ENCODE measurements around the gene NADK2. TPM values are rescaled to one million over a fixed set of nuclear protein-coding genes. Genes with fewer than 3 reads are reported as not detected.

NADK2 gene
- total RNA-seq, 1 experiment from 2014 or later, result 23.7 TPM

DNA sequence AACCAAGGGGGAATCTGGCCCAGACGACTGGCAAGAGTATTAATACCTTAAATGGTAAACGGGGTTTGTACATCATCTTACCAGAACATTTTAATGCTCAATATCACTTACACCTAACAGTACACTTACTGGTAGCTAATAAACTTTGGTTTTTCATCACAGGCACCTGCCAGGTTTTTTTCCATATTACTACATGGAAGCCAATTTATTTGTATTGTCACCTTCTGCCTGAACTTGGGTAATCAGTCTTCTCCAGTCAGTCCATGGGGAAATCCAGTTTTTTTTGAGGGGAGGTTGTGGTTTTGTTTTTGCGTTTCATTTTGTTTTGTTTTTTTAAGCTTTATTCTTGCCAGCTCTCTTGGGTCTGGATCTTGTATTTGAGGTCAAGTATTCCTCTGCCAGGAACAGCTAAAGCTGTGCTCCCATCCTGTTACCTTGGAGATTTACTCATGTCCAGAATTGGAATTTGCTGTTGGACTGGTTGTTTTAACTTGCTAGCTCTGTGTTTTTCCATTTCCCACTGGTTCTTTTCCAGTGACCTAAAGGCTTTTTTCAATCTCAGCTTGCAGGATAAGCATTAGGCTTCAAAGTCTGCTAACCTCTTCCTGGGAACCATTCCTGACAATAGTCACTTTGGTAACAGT lies 11.1 kb upstream of the NADK2 start:
- no peak for DNase-seq (ENCODE audit: low read depth)
- in situ Hi-C loops (cut with HindIII; ENCODE audit: low pct_unique_long_range_greater_than_20kb, low sequenced_read_pairs), result no loop called here

- in situ Hi-C loops (cut with HindIII; ENCODE audit: low pct_unique_long_range_greater_than_20kb, low sequenced_read_pairs), result no loop called here
- no peak for DNase-seq (ENCODE audit: low read depth)
Measured at GRCh38 chr5:36251218-36251617, 9.5 kb upstream of the NADK2 start.

- no peak for DNase-seq (ENCODE audit: low read depth)
- in situ Hi-C loops (cut with HindIII; ENCODE audit: low pct_unique_long_range_greater_than_20kb, low sequenced_read_pairs), result no loop called here
Measured at GRCh38 chr5:36250427-36250826, 8.7 kb upstream of the NADK2 start.

DNA sequence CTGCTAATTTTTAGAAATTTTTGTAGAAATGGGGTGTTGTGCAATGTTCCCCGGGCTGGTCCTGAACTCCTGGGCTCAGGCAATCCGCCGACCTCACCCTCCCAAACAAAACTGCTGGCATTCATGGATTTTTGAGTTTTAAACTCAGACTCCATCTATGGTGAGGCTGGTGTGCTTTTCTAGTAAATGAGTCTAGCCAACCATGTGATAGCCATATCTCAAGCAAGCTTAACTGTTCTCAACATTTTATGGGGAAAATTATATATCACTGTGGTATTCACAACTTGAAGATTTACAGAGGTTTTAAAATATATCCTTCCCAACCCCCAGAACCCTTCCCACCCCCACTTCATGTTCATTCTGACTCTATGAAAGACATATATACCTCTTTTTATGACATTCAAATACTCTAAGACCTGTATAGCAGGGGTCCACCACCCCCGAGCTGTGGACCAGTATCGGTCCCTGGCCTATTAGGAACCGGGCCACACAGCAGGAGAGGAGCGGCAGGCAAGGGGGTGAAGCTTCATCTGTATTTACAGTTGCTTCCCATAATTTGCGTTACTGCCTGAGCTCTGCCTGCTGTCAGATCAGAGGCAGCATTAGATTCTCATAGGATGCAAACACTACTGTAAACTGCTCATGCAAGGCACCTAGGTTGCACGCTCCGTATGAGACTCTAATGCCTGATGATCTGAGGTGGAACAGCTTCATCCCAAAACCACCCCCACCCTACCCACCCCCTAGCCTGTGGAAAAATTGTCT lies 4.5 kb upstream of the NADK2 start:
- in situ Hi-C loops (cut with HindIII; ENCODE audit: low pct_unique_long_range_greater_than_20kb, low sequenced_read_pairs), result no loop called here
- no peak for DNase-seq (ENCODE audit: low read depth)

DNA sequence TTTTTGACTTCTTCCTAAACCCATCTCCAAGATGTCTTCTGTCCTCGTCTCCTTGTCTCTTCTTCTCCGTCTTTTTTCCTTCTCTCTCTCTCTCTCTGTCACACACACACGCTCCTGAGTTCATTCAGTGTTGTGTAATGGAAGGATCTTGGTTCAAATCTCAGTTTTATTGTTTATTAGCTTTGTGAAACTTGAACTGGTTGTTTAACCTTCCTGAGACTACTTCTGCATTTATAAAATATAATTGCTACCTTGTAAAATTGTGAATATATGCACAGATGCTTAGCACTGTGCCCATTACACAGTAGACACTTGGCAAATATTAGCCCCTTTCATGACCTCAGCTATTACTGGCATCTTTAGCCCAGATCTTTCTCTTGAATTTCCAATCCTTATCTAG lies 2.4 kb upstream of the NADK2 start:
- no peak for DNase-seq (ENCODE audit: low read depth)
- in situ Hi-C loops (cut with HindIII; ENCODE audit: low pct_unique_long_range_greater_than_20kb, low sequenced_read_pairs), result no loop called here

DNA sequence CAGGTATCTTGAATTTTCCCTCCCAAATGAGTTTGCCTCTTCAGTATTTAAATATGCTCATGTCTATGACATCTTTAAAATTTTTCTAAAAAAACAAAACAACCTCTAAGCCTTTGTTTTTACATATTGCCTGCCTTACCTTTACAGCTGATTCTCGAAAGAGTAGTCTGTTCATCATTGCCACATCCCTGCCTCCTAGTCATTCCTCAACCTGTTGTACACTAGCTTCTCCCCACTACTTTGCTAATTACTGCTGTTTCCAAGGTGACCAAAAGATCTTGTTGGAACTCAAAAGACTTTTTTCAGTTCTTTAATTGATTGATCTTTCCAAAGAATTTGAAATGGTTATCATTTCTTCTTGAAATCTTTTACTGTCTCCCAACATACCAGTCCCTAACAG lies 1.9 kb upstream of the NADK2 start:
- in situ Hi-C loops (cut with HindIII; ENCODE audit: low pct_unique_long_range_greater_than_20kb, low sequenced_read_pairs), result no loop called here

DNA sequence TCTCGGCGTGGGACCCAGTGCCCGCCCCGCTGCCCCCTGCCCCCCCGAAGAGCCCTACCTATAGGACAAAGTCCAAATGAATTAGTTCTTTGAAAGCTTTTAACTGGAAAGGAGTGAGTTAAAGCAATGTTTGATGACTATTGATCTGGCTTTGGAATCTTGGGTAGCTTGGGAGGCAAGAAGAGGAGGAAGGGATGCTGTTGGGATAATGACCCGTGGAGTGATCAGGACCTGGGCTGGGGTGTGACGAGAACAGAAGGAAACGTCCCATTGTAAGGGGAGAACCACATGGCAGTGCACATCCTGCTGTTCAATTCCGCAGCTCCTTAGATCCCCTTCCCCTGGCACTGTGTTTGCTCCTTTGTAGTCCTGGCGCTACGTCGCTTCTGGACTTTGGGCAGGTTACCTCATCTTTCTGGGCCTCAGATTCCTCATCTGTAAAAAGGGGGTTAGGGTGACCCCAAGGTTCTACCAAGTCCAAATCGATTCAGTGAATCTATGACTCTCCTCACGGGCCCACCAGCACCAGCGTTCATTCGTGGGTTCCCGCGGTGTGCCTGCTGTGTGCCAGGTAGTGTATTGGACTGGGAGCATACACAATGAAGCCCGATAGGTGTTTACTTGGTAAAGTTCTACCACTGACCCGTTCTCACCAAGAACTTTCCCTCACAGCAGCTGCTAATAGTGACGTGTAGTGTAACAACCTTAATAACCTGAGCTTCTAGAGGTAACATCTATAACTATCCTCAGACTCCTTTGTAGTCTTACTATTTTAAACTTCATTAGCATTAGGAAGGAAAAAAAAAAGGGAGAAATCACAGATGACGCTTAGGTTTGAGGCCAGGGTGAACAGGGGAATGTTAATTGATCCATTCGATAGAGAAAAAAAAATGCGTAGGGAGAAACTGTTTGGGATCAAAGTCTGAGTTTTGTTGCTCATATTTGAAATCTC lies 1.1 kb upstream of the NADK2 start:
- in situ Hi-C loops (cut with HindIII; ENCODE audit: low pct_unique_long_range_greater_than_20kb, low sequenced_read_pairs), result no loop called here
- DNase-seq (ENCODE audit: low read depth), result no peak

More for the DNA sequence above, 1.9 kb upstream of the NADK2 start:
- DNase-seq (ENCODE audit: low read depth), result no peak

GRCh38 chr5:36240779-36241630 lies 720 bp downstream of the NADK2 start:
- in situ Hi-C loops (cut with HindIII; ENCODE audit: low pct_unique_long_range_greater_than_20kb, low sequenced_read_pairs), result no loop called here
- peak; percentile 68 for DNase-seq (ENCODE audit: low read depth)

GRCh38 chr5:36239370-36240293 lies 2.1 kb downstream of the NADK2 start:
- DNase-seq (ENCODE audit: low read depth), result no peak
- in situ Hi-C loops (cut with HindIII; ENCODE audit: low pct_unique_long_range_greater_than_20kb, low sequenced_read_pairs), result no loop called here

- no peak for DNase-seq (ENCODE audit: low read depth)
- in situ Hi-C loops (cut with HindIII; ENCODE audit: low pct_unique_long_range_greater_than_20kb, low sequenced_read_pairs), result no loop called here
Measured at GRCh38 chr5:36238502-36239295, 3.0 kb downstream of the NADK2 start.

GRCh38 chr5:36237751-36238150 lies 4.0 kb downstream of the NADK2 start:
- no peak for DNase-seq (ENCODE audit: low read depth)
- in situ Hi-C loops (cut with HindIII; ENCODE audit: low pct_unique_long_range_greater_than_20kb, low sequenced_read_pairs), result no loop called here

- in situ Hi-C loops (cut with HindIII; ENCODE audit: low pct_unique_long_range_greater_than_20kb, low sequenced_read_pairs), result no loop called here
- DNase-seq (ENCODE audit: low read depth), result no peak
Measured at GRCh38 chr5:36236801-36237200, 4.9 kb downstream of the NADK2 start.

DNA sequence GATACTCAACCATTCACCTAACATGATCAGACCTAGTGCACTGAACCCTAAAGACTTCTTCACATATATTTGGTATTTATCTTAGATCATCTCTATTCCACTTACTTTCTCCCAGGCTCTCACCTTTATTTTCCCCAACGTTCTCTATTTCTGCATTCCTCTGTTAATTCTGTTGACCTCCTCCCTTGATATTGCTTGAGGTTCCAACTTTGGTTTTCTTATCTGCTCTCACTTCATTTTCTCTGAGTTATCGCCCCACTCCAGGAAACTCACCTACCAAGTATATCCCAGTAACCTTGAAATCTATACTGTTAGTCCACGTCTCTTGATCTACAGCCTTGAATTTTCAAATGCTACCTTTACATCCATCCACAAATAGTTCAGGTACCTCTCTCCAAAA lies 9.2 kb downstream of the NADK2 start:
- in situ Hi-C loops (cut with HindIII; ENCODE audit: low pct_unique_long_range_greater_than_20kb, low sequenced_read_pairs), result no loop called here
- DNase-seq (ENCODE audit: low read depth), result no peak

DNA sequence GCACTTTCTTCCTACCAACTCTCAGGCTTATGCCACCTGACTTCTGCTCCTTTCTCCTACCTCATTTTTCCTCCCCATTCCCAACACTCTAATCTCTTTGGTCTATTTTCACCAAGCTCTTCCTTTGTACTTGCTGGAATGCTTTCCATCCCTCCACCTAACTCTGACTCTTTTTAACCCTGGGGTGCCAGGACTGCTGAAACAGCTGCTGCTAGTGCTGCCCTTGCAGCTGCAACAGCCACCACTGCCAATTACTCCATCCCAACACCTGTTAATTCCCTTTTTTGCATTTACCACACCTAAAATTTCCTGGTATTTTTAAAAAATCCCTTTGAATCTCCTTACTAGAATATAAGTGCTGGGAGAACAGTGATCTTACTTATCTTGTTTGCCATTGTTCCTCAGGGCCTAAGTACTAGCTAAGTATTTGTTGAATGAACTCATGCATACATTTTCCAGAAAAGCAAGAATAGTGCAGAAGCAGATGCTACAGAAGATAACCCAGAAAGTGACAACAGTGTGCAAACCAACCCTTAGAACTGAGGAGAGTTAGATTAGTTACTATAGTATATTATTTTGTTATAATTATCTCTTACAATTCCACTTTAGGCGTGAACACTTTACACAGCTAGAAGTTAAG lies 11.5 kb downstream of the NADK2 start:
- no peak for DNase-seq (ENCODE audit: low read depth)
- in situ Hi-C loops (cut with HindIII; ENCODE audit: low pct_unique_long_range_greater_than_20kb, low sequenced_read_pairs), result no loop called here

GRCh38 chr5:36228505-36228904 lies 13.2 kb downstream of the NADK2 start:
- no peak for DNase-seq (ENCODE audit: low read depth)
- in situ Hi-C loops (cut with HindIII; ENCODE audit: low pct_unique_long_range_greater_than_20kb, low sequenced_read_pairs), result no loop called here

GRCh38 chr5:36227046-36227445 lies 14.7 kb downstream of the NADK2 start:
- in situ Hi-C loops (cut with HindIII; ENCODE audit: low pct_unique_long_range_greater_than_20kb, low sequenced_read_pairs), result no loop called here
- DNase-seq (ENCODE audit: low read depth), result no peak
